ELR (cell line): ENCODE data around the gene KIAA1328.
"Not testable (repeated sequence)": the region's sequence is repeated elsewhere in the genome, so short reads cannot be mapped to it uniquely, and the experiment has no call there.

ENCODE experiments used
- DNase-seq: peaks from one replicate; pipeline ENCODE4 v3.0.0-alpha.2; 2015; ENCODE audit warnings: low read depth

Gene KIAA1328

DNA sequence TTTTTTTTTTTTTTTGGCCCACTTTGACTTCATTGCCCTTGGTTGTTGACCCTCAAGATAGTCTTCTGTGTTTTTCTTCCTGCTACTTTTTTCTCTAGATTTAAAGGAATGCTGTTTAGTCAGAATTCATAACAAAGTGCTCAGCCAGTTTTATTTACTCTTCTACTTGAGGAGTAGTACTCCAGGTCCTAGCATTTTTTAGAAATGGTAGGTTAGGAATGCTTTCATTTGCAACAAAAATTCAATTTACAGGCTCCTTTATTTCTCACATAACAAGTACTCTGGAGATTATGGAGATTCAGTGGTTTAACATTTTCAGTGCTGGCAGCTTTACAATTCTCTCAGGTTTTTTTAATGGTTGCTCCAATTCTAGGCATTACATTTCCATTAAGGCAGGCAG is 58.2 kb downstream of the KIAA1328 start:
- DNase-seq: no peak

DNA sequence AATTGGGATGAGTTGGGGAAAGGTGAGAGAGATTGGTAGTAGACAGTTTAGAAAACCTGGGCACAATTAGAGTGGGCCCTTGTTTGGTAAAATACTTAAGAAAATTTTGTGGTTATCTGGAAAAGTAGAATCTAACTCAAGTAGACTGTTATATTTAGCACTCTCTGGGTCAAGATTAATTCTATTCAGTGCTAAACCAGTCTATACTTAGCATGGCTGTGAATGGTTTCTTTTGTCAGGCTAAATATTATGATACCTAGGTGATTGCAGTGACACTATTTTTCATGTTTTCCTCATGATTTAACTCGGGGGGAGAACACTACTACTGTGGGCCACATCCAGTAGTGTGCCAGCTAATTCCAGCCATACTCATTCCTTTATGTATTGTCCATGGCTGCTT is 58.9 kb downstream of the KIAA1328 start:
- DNase-seq: no peak

DNA sequence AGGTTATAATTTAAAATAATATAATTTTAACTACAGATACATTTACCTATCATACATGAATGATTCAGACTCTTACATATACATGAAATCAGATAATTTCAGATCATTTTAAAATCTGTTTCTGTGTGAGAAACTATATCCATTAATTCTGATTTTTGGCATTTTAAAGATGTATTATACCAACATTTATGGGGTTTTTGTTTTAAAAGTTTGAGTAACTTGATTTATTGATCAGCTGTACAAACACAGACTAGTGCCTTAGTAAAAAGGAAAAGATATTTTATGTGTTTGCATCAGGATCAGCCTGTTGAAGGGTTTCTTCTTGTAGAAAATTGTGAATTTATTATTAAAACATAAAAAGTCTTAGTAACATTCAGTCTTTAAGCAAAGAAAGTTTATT is 59.9 kb downstream of the KIAA1328 start:
- no peak for DNase-seq

DNA sequence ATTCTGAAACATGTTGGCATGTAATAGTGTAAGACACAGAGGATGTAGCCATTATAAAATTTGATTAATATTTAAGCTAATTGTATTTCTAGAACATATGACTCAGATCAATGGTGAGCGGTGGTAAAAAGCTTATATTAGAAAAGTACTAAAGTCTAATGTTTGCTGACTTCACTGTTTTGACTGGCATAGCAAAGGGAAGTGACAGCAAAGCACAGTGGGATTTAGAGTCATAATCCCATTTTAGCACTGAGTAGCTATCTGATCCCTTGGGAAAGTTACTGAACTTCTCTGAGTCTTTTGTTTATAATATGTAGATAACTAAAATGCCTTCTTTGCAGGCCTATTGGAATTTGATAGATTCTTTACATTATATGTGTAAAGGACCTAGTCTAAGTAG is 60.4 kb downstream of the KIAA1328 start:
- DNase-seq: no peak

DNA sequence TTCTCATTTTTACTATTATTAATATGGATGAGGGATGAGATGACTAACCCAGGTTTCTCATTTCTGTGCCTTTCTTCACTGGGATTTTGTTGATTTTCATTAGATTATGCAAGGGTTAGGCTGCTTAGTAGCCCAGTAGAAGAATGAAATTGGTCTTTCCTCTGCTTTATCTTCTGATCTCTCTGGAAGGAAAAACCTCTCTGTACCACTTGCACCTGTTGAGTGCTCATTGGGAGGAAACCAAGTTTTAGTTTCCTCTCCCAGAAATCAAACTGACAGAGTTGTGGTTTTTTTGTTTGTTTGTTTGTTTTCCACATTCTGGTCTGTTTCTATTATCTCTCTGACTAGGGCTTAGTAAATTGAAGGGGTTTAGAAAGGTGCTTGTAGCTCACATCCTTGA is 60.8 kb downstream of the KIAA1328 start:
- DNase-seq: no peak

DNA sequence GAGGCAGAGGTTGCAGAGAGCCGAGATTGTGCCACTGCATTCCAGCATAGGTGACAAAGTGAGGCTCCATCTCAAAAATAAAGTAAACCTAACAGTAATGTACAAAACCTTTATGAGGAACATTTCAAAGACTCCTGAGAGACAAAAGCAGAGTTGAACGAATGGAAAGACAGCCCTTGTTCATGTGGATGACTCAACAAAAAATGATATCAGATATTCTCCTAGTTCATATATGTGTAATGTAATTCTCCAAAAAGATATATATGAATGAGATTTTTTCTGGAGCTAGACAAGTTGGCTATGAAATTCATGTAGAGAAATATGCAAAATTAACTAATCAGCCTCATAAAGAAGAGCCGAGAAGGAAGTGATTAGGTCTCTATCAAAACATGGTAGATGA is 61.7 kb downstream of the KIAA1328 start:
- DNase-seq: no peak

DNA sequence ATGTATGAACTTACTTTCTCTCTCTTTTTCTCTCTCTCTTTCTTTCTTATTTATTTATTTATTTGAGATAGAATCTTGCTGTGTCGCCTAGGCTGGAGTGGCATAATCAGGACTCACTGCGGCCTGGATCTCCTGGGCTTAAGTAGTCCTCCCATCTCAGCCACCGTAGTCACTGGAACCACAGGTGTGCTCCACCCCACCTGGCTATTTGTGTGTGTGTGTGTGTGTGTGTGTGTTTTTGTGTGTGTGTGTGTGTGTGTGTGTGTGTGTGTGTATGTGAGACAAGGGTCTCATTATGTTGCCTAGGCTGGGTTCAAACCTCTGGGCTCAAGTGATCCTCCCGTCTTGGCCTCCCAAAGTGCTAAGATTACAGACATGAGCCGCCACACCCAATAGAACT is 64.3 kb downstream of the KIAA1328 start:
- no peak for DNase-seq

DNA sequence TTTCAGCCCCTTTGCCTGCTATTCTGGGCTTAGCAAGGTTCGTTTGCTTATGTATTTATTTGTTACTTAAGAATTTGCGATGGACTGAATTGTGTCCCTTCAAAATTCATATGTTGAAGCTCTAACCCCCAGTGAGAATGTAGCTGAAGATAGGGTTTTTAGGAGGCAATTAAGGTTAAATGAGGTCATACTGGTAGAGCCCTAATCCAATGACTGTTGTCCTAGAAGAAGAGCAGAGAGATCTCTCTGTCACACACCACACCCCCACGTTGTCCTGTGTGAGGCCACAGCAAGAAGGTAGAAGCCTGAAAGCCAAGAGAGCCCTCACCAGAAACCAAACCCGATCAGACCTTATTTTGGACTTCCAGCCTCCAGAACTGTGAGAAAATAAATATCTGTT is 66.7 kb downstream of the KIAA1328 start:
- DNase-seq: no peak

DNA sequence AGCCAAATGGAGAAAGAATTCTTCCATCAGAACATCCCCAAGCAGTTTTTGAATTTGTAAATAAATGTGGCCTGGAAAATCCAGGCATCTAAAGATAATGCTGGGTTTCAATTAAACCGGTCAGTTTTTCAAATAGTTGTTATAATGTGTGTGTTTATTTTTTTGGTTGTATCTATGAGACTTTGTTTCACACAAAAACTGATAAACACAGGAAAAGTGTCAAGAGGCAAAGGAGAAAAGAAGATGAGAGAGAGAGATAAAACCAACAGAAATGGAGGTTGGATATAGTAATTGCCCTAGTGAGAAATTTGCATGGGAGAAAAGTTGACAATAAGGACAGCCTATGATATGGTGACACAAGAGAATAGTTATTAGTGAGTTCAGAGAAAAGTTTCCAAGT is 68.3 kb downstream of the KIAA1328 start:
- DNase-seq: no peak

DNA sequence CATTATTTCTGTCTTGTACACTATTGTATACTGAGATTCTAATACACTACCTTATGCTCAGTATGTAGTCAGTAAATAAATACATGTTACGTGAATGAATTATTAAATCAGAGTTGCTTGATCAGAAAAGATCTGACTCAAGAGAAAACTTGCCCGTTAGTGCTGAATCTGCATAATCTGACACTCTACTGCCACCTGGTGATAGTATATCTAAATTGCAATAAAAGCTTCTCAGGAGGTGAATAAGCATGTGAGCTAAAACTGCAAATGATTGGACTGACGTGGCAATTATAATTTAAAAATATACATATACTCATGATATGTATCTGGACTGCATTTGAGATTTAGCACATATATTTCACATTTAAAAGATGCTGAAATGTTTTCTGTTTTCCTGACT is 70.4 kb downstream of the KIAA1328 start:
- DNase-seq: peak; percentile 55

DNA sequence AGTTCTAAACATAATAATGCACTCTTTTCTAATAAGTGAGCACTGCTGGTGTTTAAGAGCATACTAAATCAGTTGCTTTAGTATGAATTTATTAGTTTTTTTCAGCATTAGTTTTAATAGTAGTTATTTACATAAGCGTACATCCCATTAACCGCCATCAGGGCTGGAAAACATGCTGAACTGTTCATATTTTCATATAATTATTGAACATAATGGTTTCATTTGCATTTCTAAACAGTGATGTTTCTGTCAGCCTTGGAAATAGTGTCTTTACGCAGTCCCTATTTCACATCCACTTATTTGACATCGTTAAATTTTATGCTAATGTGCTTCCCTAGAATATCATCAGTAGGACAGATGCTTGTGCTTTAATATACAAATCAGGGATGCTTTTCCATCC is 71.5 kb downstream of the KIAA1328 start:
- no peak for DNase-seq

DNA sequence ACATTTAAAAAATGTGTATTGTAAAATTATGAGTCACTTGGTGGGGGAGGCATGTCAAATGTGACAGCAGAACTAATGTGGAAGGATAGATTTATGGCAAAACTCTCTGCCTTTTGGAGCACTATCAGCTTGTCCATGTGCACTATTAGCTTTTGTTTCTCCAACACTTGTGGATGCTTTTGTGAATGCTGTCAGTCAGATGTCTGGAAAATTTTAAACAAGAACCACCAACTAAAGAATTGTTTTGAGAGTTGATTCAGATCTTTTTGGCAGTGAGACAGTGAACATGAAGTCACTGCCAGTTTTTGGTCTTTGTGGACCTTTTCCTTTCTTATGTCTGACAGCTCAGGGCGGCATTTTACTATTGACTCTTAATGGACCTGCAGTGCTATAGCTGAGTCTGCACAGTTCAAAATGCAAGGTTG is 72.4 kb downstream of the KIAA1328 start:
- peak; percentile 5 for DNase-seq

DNA sequence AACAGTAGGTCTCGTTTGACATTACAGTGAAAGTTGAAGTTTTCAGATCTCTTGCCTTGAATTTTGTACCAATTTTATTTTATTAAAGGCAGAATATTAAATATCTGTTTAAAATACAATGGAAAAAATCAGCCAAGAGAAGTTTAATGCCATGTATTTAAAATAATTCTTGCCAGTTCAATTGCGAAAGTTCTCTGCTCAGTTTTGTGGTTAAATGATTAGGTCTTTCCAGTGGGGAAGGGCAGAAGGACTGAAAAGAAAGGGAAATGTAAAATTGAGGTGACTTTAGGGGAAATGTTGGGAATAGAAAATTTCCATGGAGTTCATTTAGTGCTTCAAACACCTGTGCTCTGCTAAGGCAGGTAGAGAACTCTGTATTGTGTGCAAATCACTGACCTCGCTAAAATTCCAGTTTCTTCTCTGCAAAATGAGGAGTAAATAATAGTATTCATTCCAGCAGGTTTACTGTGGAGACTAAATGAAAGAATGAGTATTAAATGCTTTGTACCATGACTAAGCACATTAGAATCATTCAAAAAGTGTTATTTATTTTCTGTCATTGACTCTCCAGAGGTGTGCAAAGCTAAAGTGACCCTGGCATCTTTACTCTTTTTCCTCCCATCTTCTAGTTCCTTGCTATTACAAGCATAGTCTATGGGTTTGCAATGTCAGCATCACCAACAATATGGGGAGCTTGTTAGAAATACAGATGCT is 74.4 kb downstream of the KIAA1328 start:
- DNase-seq: no peak

DNA sequence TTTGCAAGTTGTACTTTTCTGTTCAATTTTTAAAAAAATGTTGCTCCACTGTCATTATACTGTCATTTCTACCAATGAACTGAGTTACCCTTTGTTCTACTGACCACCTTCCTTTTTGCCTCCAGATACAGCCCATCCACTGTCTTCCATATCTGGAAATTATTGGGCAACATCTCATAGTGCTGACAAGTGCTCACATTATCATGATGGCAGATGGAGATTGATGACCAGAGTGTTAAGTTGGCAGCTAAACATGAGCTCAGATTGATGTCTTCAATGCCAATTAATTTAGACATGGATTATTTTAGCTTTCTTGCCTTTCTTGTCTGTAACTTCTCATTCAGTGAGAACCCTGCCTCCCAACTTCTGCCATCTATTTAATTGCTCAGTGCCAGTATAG is 76.6 kb downstream of the KIAA1328 start:
- DNase-seq: no peak

DNA sequence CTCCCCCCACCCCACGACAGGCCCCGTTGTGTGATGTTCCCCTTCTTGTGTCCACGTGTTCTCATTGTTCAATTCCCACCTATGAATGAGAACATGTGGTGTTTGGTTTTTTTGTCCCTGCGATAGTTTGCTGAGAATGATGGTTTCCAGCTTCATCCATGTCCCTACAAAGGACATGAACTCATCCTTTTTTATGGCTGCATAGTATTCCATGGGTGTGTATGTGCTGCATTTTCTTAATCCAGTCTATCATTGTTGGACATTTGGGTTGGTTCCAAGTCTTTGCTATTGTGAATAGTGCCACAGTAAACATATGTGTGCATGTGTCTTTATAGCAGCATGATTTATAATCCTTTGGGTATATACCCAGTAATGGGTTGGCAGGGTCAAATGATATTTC is 80.4 kb downstream of the KIAA1328 start:
- not testable (repeated sequence) for DNase-seq

DNA sequence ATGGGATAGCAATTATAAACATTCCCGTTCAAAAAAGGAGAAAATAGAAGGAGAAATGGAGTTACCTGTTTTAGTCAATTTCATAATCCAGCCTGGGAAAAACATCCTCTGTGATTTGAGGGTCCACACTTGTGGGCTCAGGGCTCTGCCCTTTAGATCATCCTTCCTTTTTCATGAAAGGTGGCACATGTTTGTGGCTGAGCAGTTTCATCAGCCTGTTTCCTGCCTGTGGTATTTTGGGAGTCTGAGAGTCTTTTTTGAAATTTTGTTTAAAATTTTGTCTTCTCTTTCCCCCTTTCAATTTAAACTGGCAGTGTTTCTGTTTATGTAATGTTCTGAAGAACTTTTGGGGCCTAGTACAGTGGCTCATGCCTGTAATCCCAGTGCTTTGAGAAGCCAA is 84.0 kb downstream of the KIAA1328 start:
- DNase-seq: no peak

DNA sequence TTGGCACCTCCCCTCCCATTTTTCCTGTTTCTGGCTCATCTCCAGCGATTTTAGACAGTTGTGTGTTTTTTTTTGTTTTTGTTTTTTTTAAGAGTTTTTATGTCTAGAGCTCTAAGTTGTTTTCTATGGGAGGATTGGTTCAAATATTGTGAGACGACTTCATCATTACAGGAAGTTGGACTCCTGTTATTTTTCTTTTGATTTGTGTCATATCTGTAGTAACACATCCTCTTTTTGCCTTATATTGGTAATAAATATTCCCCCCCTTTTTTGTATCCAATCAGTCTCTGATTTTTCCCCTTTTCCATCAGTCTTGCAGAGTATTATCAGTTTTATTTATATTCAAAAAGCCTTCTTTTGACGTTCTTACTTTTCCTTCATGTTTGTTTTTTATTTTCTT is 89.0 kb downstream of the KIAA1328 start:
- no peak for DNase-seq

DNA sequence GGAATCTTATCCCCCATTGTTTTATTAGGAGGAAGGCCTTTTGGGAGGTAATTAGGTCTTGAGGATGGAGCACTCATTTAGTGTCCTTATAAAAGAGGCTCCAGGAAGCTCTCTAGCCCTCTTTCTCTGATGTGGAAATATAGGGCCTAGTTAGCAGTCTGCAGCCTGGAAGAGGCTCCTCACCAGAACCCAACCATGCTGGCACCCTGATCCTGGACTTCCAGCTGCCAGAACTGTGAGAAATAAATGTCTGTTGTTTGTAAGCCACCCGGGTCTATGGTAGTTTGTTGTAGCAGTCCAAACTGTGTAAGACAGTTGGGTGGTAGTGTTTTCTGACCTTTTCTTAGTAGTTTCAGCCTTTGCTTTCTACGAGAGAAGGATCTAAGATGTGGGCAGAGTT is 100.7 kb downstream of the KIAA1328 start:
- DNase-seq: no peak

DNA sequence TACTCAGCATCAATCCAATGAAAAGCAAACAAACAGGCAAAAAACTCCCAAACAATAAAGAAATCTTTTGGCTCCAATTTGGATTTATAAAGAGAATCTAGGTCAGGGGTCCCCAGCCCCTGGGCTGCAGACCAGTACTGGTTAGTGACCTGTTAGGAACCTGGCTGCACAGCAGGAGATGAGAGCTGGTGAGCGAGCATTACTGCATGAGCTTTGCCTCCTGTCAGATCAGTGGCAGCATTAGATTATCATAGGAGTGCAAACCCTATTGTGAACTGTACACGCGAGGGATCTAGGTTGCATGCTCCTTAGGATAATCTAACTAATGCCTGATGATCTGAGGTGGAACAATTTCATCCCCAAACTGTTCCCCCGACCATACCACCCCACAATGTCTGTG is 102.2 kb downstream of the KIAA1328 start:
- no peak for DNase-seq

DNA sequence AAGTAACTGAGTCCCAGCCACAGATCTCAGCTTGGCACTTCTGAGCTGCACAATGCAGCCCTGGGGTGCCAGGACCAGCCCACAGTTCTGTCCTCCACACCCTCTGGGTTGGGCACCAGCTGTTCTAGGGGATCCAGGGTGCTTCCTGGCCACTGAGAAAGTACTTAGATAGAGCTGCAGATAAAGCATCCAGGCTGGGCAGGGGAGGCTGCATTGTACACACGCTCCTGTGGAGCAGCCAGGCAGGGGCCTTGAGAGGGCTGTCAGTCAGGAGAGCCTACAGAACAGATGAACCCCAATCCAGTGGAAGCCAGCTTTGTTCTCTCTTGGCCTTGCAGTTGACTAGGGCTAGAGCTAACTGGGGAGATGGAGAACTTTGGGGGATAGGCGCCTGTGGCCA is 104.6 kb downstream of the KIAA1328 start:
- DNase-seq: no peak

DNA sequence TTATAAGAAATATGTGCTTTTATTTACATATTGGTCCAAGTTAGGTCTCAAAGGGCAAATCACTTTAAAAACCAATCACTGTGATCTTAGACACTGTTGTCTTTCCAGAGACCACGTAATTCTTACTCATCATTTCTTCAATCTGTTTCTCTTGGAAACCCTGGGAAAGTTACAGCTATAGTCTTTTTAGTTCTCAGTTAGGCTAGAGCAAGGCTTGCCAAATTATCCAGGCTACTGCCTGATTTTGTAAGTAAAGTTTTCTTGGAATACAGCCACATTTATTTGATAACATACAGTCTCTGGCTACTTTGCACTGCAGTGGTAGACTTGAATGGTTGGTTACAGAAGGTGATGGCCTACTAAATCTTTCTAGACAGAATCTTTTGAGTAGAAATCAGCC is 106.0 kb downstream of the KIAA1328 start:
- peak; percentile 59 for DNase-seq

DNA sequence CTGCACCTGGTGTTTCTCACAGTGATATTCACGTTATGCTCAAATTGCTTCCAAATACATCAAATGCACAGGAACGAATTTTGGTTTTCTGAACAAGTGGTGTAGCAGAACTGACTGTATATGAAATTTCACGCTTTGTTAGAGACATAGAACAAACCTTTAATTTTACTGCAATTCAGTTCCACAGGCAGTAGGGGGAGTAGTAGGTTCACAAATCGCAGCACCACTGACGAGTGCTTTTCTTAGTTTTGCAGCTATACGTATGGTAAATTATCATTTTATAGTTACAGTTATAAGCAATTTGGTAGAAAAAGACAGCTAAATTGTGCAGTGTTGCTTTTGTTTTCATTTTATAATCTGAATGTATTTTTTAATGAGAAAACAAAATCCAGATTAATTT is 113.3 kb downstream of the KIAA1328 start:
- DNase-seq: peak; percentile 51

DNA sequence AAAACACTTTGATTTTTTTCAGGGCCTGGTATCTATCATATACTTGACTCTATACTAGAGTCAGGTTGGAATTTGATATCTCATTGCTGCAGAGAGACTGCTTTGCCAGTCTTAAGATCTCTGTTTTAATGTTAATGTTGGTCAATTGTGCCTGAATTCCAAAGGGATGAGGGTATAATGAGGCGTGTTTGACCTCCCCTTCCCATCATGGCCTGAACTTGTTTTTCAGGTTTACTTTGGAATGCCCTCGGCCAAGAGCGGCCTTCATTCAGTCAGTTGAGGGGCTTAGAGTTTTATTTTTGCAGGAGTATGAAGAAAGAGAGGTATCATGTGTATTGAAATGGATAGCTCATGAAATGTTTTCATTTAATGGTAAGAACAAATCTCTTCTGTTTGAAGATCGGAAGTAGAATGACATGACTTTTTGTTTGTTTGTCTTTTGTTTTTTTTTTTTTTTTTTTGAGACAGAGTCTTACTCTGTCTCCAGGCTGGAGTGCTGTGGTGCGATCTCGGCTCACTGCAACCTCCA is 119.0 kb downstream of the KIAA1328 start:
- DNase-seq: no peak

DNA sequence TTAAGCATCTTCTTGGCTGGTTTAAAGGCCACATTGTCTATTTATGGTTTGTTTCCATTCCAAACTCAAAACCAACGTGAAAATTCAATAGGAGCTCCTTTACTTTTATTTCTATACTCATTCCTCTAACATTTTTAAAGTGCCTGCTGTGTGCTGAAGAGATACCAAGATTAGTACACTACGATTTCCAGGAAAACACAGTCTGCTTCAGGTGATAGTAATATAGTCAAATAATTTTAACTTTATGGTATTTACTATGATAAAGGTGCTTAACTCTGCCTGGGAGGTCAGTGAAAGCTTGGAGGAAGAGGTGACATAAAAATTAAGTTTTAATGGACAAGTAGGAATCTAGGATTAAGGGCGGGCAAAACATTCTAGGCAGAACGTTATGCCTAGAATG is 121.4 kb downstream of the KIAA1328 start:
- no peak for DNase-seq
